ENCODE measurements around the gene ZNF71.

Gene ZNF71

DNA sequence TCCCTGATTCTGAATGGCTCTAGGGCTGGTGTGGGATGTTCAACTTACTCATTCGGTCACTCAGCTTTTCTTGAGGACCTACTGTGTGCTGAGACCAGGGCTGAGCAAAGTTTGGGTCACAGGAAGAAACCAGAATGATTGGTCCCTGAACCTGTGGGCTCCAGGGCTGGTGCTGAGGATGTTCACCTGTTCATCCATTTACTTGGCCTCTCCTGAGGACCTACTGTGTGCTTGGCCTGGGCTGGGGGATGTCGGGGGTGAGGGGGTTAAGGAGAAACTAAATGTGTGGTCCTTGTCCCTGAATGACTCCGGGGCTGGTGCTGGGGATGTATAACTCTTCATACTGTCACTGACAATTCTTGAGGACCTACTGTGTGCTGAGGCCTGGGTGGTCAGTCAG lies 66.1 kb downstream of the ZNF71 start:
- H3K27ac ChIP-seq: no peak overlapping the region
- TF ChIP-seq, protein P1, sequence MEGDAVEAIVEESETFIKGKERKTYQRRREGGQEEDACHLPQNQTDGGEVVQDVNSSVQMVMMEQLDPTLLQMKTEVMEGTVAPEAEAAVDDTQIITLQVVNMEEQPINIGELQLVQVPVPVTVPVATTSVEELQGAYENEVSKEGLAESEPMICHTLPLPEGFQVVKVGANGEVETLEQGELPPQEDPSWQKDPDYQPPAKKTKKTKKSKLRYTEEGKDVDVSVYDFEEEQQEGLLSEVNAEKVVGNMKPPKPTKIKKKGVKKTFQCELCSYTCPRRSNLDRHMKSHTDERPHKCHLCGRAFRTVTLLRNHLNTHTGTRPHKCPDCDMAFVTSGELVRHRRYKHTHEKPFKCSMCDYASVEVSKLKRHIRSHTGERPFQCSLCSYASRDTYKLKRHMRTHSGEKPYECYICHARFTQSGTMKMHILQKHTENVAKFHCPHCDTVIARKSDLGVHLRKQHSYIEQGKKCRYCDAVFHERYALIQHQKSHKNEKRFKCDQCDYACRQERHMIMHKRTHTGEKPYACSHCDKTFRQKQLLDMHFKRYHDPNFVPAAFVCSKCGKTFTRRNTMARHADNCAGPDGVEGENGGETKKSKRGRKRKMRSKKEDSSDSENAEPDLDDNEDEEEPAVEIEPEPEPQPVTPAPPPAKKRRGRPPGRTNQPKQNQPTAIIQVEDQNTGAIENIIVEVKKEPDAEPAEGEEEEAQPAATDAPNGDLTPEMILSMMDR (conservative IDR thresholded peaks at IDR 0.05; ENCODE audit: low read depth): no peak
- DNase-seq (ENCODE audit: low spot score): no peak
- ChIA-PET POLR2A (ENCODE audit: low non-redundant PET) (no interaction called here), CTCF (no interaction called here)

DNA sequence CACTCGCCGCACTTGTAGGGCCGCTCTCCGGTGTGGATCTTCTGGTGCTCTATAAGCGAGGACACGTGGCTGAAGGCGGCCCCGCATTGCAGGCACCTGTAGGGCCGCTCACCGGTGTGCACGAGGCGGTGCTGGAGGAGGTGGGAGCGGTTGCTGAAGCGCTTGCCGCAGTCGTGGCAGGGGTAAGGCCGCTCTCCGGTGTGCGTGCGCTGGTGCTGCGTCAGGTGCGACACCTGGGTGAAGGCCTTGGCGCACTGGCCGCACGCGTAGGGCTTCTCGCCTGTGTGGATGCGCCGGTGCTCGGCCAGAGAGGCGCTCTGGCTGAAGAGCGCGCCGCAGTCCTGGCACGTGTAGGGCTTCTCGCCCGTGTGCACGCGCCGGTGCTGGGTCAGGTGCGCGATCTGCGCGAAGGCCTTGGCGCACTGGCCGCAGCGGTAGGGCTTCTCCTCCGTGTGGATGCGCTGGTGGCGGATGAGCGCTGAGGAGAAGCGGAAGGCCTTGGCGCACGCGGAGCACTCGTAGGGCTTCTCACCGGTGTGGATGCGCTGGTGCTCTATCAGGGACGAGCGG lies 68.9 kb downstream of the ZNF71 start:
- TF ChIP-seq, protein P1 (conservative IDR thresholded peaks at IDR 0.05; ENCODE audit: low read depth): no peak
- DNase-seq (ENCODE audit: low spot score): no peak
- POLR2A ChIA-PET (ENCODE audit: low non-redundant PET): no interaction called here
- CTCF ChIA-PET: no interaction called here
- no peak overlapping the region for H3K27ac ChIP-seq

DNA sequence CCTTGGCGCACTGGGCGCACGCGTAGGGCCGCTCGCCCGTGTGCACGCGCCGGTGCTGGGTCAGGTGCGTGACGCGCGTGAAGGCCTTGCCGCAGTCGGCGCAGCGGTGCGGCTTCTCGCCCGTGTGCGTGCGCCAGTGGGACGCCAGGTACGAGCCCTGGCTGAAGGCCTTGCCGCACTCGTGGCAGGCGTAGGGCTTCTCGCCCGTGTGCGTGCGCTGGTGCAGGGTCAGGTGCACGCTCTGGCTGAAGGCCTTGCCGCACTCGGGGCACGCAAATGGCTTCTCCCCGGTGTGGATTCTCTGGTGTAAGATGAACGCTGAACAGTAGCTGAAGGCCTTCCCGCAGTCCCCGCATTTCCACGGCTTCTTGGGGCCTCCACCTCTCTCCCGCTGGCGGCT lies 69.4 kb downstream of the ZNF71 start:
- ChIA-PET CTCF (interaction anchor here (0.7 kb wide), 1 partner anchor 269 kb away, joined by 3 read pairs; no protein-coding TSS in a partner anchor), POLR2A (ENCODE audit: low non-redundant PET) (no interaction called here)
- TF ChIP-seq, protein P1 (conservative IDR thresholded peaks at IDR 0.05; ENCODE audit: low read depth): no peak
- H3K27ac ChIP-seq: no peak overlapping the region
- no peak for DNase-seq (ENCODE audit: low spot score)

DNA sequence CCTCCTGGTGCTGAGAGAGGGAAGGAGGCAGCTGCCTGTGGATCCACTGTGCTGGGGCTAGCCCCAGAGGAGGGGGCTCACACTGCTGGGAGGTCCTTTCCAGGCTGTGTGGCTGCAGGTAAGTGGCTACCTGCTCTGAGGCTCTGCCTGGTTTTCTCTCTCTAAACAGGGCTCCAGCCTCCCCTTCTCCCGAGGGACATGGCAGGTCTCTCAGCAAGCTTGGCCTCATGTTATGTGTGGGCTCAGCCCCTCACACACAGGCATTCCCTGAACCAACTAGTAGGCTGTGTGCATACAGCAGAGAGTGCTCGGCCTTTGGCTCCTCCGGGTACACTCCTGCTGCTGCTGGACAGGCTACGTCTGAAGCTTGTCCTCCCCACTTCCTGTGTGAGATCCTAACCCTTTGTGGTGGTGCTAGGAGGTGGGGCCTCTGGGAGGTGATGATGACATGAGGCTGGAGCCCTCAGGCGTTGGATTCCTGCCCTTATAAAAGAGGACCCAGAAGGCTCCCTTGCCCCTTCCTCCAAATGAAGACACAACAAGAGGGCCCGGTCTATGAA lies 72.3 kb downstream of the ZNF71 start:
- TF ChIP-seq, protein P1 (conservative IDR thresholded peaks at IDR 0.05; ENCODE audit: low read depth): no peak
- ChIA-PET POLR2A (ENCODE audit: low non-redundant PET) (no interaction called here), CTCF (no interaction called here)
- no peak for DNase-seq (ENCODE audit: low spot score)
- H3K27ac ChIP-seq: no peak overlapping the region

DNA sequence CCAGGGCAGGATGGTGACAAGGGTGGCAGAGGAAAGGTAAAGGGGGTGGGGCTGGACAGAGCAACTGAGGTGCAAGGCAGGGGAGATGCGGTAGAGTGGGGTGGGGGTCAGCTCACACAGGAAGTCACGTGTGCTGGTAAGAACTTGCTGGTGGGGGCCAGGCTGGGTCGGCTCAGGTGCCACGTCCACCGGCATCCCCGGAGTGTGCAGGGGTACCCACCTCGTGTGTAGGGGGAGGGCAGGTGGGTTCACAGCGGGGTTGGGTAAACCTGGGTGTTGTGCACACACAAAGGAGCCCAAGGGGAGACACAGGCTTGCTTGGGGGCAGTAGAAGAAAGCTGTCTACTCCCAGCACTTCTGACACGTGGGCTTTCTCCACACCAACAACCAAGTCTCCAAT lies 73.6 kb downstream of the ZNF71 start:
- no peak overlapping the region for H3K27ac ChIP-seq
- DNase-seq (ENCODE audit: low spot score): no peak
- TF ChIP-seq, protein P1 (conservative IDR thresholded peaks at IDR 0.05; ENCODE audit: low read depth): no peak
- CTCF ChIA-PET: no interaction called here
- POLR2A ChIA-PET (ENCODE audit: low non-redundant PET): no interaction called here

DNA sequence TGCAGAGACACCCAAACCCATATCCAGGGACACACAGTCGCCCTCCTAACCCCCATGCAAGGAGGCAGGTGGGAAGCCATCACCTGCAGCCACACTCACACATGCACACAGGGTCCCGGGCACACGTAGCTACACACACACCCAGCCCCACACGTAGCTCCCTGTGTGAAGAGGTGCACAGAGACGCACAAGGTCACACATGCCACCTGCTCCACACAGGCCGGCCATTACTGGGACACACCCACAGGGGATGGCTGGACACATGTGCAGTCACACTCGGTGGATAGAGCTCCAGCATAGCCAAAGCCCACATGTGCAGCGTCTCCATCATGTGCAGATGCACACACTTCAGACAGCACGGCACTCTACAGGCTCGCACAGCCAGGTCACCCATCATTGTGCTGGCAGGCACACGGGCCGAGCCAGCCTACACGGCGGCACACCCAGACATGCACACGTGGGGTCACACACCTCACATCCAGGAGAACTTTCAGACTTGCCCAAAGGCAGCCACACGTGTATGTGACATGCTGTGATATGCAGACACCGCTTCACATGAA lies 75.4 kb downstream of the ZNF71 start:
- H3K27ac ChIP-seq: no peak overlapping the region
- no peak for DNase-seq (ENCODE audit: low spot score)
- TF ChIP-seq, protein P1 (conservative IDR thresholded peaks at IDR 0.05; ENCODE audit: low read depth): no peak
- POLR2A ChIA-PET (ENCODE audit: low non-redundant PET): no interaction called here
- CTCF ChIA-PET: no interaction called here

Data from RWPE1 (cell line).